HCT116 (cell line): Measurements from ENCODE around the gene PEAK3. TPM values are rescaled to one million over a fixed set of nuclear protein-coding genes. Genes with fewer than 3 reads are reported as not detected.

Experiments used
- ATAC-seq: fragments of 200-7000 bp; cut with Tn5 transposase; 2 replicates; pipeline ENCODE4 v1.9.1; 2020; ENCODE audit warnings: mild to moderate bottlenecking, moderate library complexity
- BruUV-seq: library from RNA; stranded (reverse); fragments of 400-500 nt; replicated peaks from 2 replicates; lab custom pipeline; 2021; lab: Mats Ljungman, UMichigan
- CTCF ChIA-PET: fragments of 300-600 bp; sonication (Branson Sonifier 250); formaldehyde crosslinking; loops from one replicate; lab custom pipeline; 2021; ENCODE audit warnings: antibody characterized with exemption; lab: Charles Lee
- POLR2A ChIA-PET: fragments of 300-600, 350-600 bp; sonication (Branson Sonifier 250); formaldehyde crosslinking; loops from one replicate; lab custom pipeline; 2021; ENCODE audit warnings: antibody characterized with exemption; lab: Charles Lee
- RAD21 ChIA-PET, 2 experiments: fragments of 300-600 bp; sonication (Branson Sonifier 250); formaldehyde crosslinking; loops; one replicate each; lab custom pipeline; 2023; ENCODE audit warnings: low total read pairs in 2 of 2; ENCODE audit not compliant: uncharacterized antibody in 2 of 2, unreplicated experiment in 2 of 2, low non-redundant PET in 1 of 2; lab: Charles Lee
- DNase-seq: peaks from one replicate; pipeline ENCODE4 v3.0.0-alpha.2; 2010; ENCODE audit warnings: low read depth, low spot score
- H2AFZ ChIP-seq: fragments of 200-600 bp; shearing (Covaris generic), sonication (generic); 2 replicates; pipeline ENCODE4 v1.6.1; 2017; ENCODE audit warnings: low read depth, mixed run types, mixed read lengths, antibody characterized with exemption, low read length; ENCODE audit not compliant: poor library complexity, severe bottlenecking
- H3K27ac ChIP-seq: 2 replicates; pipeline ENCODE4 v1.5.1; 2012; ENCODE audit warnings: low read depth, low read length
- H3K27me3 ChIP-seq: fragments of 200-600 bp; sonication (generic); 2 replicates; pipeline ENCODE4 v1.6.1; 2016; ENCODE audit warnings: mixed run types, low read length, mixed read lengths; ENCODE audit not compliant: insufficient read depth
- H3K36me3 ChIP-seq, 2 experiments: fragments of 200-500 bp in 1 of 2; fragments of 200-600 bp in 1 of 2; sonication (Bioruptor generic) in 1 of 2; sonication (generic) in 1 of 2; 2 replicates each; pipeline versions ENCODE4 v1.5.1 to v1.6.1; 2014 to 2016; ENCODE audit warnings: low read length in 2 of 2, inconsistent platforms in 1 of 2, mixed read lengths in 1 of 2, mixed run types in 1 of 2; ENCODE audit not compliant: insufficient read depth in 2 of 2, control insufficient read depth in 1 of 2
- H3K4me1 ChIP-seq, 2 experiments: fragments of 200-600 bp in 1 of 2; sonication (generic) in 1 of 2; 2 replicates each; pipeline versions ENCODE4 v1.5.1 to v1.6.1; 2012 to 2017; ENCODE audit warnings: low read length in 2 of 2, inconsistent platforms in 1 of 2, mild to moderate bottlenecking in 1 of 2, mixed read lengths in 1 of 2, mixed run types in 1 of 2, moderate library complexity in 1 of 2; ENCODE audit not compliant: insufficient read depth in 2 of 2, control insufficient read depth in 1 of 2
- H3K4me2 ChIP-seq: fragments of 200-600 bp; sonication (generic); 2 replicates; pipeline ENCODE4 v1.6.1; 2017; ENCODE audit warnings: mixed run types, low read length, mixed read lengths
- H3K4me3 ChIP-seq, 2 experiments: fragments of 200-600 bp in 1 of 2; sonication (generic) in 1 of 2; replicated peaks in 1 of 2; 2 replicates each; pipeline ENCODE4 v1.5.1; 2011 to 2016; ENCODE audit warnings: low read length in 2 of 2, control low read depth in 1 of 2, low read depth in 1 of 2, mild to moderate bottlenecking in 1 of 2, mixed read lengths in 1 of 2, mixed run types in 1 of 2
- H3K79me2 ChIP-seq: fragments of 200-600 bp; sonication (generic); 2 replicates; pipeline ENCODE4 v1.6.1; 2017; ENCODE audit warnings: mild to moderate bottlenecking, mixed run types, low read length, moderate library complexity, mixed read lengths; ENCODE audit not compliant: insufficient read depth
- H3K9ac ChIP-seq: fragments of 200-600 bp; sonication (generic); 2 replicates; pipeline ENCODE4 v1.6.1; 2016; ENCODE audit warnings: low read length, mixed read lengths
- H3K9me2 ChIP-seq: fragments of 200-600 bp; sonication (generic), shearing (Covaris generic); 2 replicates; pipeline ENCODE4 v1.6.1; 2017; ENCODE audit warnings: mixed run types, mild to moderate bottlenecking, moderate library complexity; ENCODE audit not compliant: insufficient read depth
- H3K9me3 ChIP-seq, 2 experiments: fragments of 200-500 bp in 1 of 2; fragments of 200-600 bp in 1 of 2; sonication (Bioruptor generic) in 1 of 2; sonication (generic) in 1 of 2; 2 replicates each; pipeline ENCODE4 v1.6.1; 2014 to 2017; ENCODE audit warnings: low read length in 2 of 2, mixed read lengths in 2 of 2, inconsistent platforms in 1 of 2, low read depth in 1 of 2, mild to moderate bottlenecking in 1 of 2, mixed run types in 1 of 2, moderate library complexity in 1 of 2; ENCODE audit not compliant: control insufficient read depth in 1 of 2, insufficient read depth in 1 of 2
- H4K20me1 ChIP-seq: fragments of 200-600 bp; sonication (generic), shearing (Covaris generic); 2 replicates; pipeline ENCODE4 v1.6.1; 2017; ENCODE audit warnings: mixed run types, mild to moderate bottlenecking, moderate library complexity; ENCODE audit not compliant: insufficient read depth
- CBX3 ChIP-seq: IDR thresholded peaks from 2 replicates; pipeline ENCODE4 v1.6.1; 2012; ENCODE audit warnings: low read depth
- EZH2 ChIP-seq: fragments of 200-600 bp; sonication (generic); IDR thresholded peaks from 2 replicates; pipeline ENCODE4 v1.6.1; 2017; ENCODE audit warnings: antibody characterized with exemption, mixed run types
- EZH2phosphoT487 ChIP-seq: fragments of 200-600 bp; IDR thresholded peaks from 2 replicates; pipeline ENCODE4 v1.6.1; 2018; ENCODE audit warnings: antibody characterized with exemption, borderline replicate concordance
- JUND ChIP-seq: IDR thresholded peaks from 2 replicates; pipeline ENCODE4 v1.6.1; 2012
- POLR2AphosphoS5 ChIP-seq: IDR thresholded peaks from 2 replicates; pipeline ENCODE4 v1.6.1; 2011; ENCODE audit warnings: mild to moderate bottlenecking, low read depth, low read length, moderate library complexity
- RAD21 ChIP-seq: IDR thresholded peaks from 2 replicates; pipeline ENCODE4 v1.6.1; 2012; ENCODE audit warnings: low read depth, mild to moderate bottlenecking
- SIN3A ChIP-seq: IDR thresholded peaks from 2 replicates; pipeline ENCODE4 v1.6.1; 2012; ENCODE audit warnings: low read depth
- SRF ChIP-seq: IDR thresholded peaks from 2 replicates; pipeline ENCODE4 v1.6.1; 2012; ENCODE audit warnings: low read depth
- TCF7L2 ChIP-seq: IDR thresholded peaks from 2 replicates; pipeline ENCODE4 v1.7.0; 2011; ENCODE audit warnings: borderline replicate concordance, inconsistent platforms; ENCODE audit not compliant: insufficient read depth, insufficient read length; ENCODE audit errors: extremely low read depth
- ZFX ChIP-seq: fragments of 450-650 bp; IDR thresholded peaks from 2 replicates; pipeline ENCODE4 v1.6.1; 2017
- ZNF274 ChIP-seq: fragments of 200-500 bp; sonication (Bioruptor generic); IDR thresholded peaks from 2 replicates; pipeline ENCODE4 v1.6.1; 2014; ENCODE audit warnings: mild to moderate bottlenecking, low read depth, low read length, inconsistent platforms
- intact Hi-C: fragments of 100-400 bp; cut with micrococcal nuclease; formaldehyde crosslinking; loops from 2 replicates; pipeline ENCODE4 v1.10.0; 2022
- total RNA-seq: library from RNA; stranded (reverse); gene quantifications from one replicate; pipeline ENCODE4 v1.2.1, GENCODE V29; 2021; ENCODE audit not compliant: unreplicated experiment
- TF ChIP-seq, protein P1 (sequence below): IDR thresholded peaks from 2 replicates; pipeline ENCODE4 v1.6.1; 2012; ENCODE audit warnings: low read depth
- TF ChIP-seq, protein P2 (sequence below): IDR thresholded peaks from 2 replicates; pipeline ENCODE4 v1.6.1; 2011; ENCODE audit warnings: mild to moderate bottlenecking, low read length, moderate library complexity; ENCODE audit not compliant: insufficient replicate concordance; ENCODE audit errors: extremely low read depth
- TF ChIP-seq, protein P3 (sequence below): IDR thresholded peaks from 2 replicates; pipeline ENCODE4 v1.6.1; 2012

Gene PEAK3
- total RNA-seq, 1 experiment from 2014 or later = not detected

DNA sequence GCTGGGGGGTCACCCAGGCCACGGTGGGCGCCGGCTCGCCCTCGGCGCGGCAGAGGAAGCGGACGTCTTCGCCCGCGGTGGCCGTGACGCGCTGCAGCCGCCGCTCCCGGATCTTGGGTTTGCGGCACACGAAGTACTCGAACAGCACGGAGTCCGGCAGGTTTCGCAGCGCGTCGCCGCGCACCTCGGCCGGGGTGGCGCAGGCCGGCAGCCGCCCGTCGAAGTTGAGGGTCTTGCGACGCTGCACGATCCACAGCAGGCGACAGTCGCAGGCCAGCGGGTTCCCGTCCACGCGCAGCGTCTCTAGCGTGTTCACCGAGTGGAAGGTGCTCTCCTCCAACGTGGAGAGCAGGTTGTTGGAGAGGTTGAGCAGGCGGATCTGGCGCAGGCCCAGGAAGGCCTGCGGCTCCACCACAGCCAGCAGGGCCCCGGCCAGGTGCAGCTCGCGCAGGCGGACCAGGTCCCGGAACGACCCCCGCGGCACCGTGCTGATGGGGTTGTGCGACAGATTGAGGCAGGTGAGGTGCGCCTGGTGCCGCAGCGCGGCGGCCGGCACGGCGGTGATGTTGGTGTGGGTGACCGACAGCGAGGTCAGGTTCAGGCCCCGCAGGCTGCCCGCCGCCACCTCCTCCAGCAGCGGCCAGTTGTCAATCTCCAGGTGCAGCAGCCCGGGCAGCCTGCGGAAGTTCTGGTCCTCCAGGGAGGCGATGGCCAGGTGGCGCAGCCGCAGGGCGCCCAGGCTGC lies 8.6 kb upstream of the PEAK3 start:
- Histone ChIP-seq H3K9me3 (no peaks in the 10 kb centered on the region), H3K79me2 (no peaks in the 10 kb centered on the region), H3K27me3 (no peaks in the 10 kb centered on the region), H3K36me3 (no peaks in the 10 kb centered on the region), H3K27ac (no peak overlapping the region), H3K9ac (no peak overlapping the region), H3K4me3 (no peak overlapping the region), H3K9me2 (no peaks in the 10 kb centered on the region), H3K4me2 (no peak overlapping the region), H2AFZ (no peak overlapping the region), H4K20me1 (no peaks in the 10 kb centered on the region), H3K4me1 (no peaks in the 10 kb centered on the region)
- ChIA-PET RAD21 (no interaction called here), POLR2A (no interaction called here), CTCF (no interaction called here)
- DNase-seq = no peak
- no peak for ATAC-seq
- BruUV-seq = no TSS peak
- intact Hi-C loops = no loop called here
- no peak for TF ChIP-seq TCF7L2

DNA sequence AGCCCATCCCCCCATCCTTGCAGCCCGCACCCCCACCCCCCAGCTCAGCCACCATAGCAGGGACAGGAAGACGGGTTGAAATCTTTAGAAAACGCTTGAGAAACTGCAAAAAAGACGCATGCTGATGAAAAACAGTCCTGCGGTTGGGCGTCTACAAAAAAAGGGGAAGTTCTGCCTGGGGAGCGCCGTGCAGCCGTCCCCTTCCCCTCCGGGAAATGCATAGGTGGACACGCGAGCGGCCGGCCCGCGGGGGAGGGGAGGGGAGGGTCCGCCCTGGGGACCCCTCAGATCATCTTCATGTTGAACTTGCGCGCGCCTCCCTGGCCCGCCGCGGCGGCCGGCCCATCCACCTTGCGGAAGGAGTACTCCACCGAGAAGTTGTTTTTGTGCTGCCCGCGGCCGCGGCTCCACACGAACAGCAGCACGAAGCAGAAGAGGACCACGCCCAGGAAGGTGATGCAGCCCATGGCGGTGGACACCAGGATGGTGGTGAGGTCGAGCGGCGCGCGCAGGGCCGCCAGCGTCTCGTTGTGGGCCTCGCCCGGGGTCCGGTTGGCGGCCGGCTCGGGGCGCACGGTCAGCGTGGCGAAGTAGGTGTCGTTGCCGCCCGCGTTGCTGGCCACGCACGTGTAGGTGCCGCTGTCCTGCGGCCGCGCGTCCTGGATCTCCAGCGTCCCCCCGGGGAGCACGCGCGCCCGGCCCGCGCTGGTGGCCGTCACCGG lies 7.9 kb upstream of the PEAK3 start:
- BruUV-seq = no TSS peak
- H4K20me1 ChIP-seq = no peaks in the 10 kb centered on the region
- no peaks in the 10 kb centered on the region for H3K36me3 ChIP-seq
- H2AFZ ChIP-seq = no peak overlapping the region
- DNase-seq = no peak
- ATAC-seq = no peak
- H3K4me2 ChIP-seq = no peak overlapping the region
- no peaks in the 10 kb centered on the region for H3K9me3 ChIP-seq
- no peaks in the 10 kb centered on the region for H3K4me1 ChIP-seq
- intact Hi-C loops = no loop called here
- ChIA-PET POLR2A (no interaction called here), RAD21 (no interaction called here), CTCF (no interaction called here)
- H3K27me3 ChIP-seq = no peaks in the 10 kb centered on the region
- H3K9me2 ChIP-seq = no peaks in the 10 kb centered on the region
- H3K79me2 ChIP-seq = no peaks in the 10 kb centered on the region
- no peak overlapping the region for H3K9ac ChIP-seq
- H3K4me3 ChIP-seq = no peak overlapping the region
- H3K27ac ChIP-seq = no peak overlapping the region
- TF ChIP-seq ZNF274 (no peak), SRF (no peak), JUND (no peak), EZH2 (no peak), EZH2phosphoT487 (no peak), RAD21 (no peak), ZFX (no peak), POLR2AphosphoS5 (no peak), SIN3A (no peak), CBX3 (no peak)
- TF ChIP-seq, protein P1, sequence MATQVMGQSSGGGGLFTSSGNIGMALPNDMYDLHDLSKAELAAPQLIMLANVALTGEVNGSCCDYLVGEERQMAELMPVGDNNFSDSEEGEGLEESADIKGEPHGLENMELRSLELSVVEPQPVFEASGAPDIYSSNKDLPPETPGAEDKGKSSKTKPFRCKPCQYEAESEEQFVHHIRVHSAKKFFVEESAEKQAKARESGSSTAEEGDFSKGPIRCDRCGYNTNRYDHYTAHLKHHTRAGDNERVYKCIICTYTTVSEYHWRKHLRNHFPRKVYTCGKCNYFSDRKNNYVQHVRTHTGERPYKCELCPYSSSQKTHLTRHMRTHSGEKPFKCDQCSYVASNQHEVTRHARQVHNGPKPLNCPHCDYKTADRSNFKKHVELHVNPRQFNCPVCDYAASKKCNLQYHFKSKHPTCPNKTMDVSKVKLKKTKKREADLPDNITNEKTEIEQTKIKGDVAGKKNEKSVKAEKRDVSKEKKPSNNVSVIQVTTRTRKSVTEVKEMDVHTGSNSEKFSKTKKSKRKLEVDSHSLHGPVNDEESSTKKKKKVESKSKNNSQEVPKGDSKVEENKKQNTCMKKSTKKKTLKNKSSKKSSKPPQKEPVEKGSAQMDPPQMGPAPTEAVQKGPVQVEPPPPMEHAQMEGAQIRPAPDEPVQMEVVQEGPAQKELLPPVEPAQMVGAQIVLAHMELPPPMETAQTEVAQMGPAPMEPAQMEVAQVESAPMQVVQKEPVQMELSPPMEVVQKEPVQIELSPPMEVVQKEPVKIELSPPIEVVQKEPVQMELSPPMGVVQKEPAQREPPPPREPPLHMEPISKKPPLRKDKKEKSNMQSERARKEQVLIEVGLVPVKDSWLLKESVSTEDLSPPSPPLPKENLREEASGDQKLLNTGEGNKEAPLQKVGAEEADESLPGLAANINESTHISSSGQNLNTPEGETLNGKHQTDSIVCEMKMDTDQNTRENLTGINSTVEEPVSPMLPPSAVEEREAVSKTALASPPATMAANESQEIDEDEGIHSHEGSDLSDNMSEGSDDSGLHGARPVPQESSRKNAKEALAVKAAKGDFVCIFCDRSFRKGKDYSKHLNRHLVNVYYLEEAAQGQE = no peak
- TF ChIP-seq, protein P2, sequence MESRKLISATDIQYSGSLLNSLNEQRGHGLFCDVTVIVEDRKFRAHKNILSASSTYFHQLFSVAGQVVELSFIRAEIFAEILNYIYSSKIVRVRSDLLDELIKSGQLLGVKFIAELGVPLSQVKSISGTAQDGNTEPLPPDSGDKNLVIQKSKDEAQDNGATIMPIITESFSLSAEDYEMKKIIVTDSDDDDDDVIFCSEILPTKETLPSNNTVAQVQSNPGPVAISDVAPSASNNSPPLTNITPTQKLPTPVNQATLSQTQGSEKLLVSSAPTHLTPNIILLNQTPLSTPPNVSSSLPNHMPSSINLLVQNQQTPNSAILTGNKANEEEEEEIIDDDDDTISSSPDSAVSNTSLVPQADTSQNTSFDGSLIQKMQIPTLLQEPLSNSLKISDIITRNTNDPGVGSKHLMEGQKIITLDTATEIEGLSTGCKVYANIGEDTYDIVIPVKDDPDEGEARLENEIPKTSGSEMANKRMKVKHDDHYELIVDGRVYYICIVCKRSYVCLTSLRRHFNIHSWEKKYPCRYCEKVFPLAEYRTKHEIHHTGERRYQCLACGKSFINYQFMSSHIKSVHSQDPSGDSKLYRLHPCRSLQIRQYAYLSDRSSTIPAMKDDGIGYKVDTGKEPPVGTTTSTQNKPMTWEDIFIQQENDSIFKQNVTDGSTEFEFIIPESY = no peak
- TF ChIP-seq, protein P3, sequence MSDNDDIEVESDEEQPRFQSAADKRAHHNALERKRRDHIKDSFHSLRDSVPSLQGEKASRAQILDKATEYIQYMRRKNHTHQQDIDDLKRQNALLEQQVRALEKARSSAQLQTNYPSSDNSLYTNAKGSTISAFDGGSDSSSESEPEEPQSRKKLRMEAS = no peak
